ENCODE measurements around the gene KRTAP23-1.

GRCh38 chr21:30337772-30338171, 10.6 kb downstream of the KRTAP23-1 start:
- TF ChIP-seq, protein P1, sequence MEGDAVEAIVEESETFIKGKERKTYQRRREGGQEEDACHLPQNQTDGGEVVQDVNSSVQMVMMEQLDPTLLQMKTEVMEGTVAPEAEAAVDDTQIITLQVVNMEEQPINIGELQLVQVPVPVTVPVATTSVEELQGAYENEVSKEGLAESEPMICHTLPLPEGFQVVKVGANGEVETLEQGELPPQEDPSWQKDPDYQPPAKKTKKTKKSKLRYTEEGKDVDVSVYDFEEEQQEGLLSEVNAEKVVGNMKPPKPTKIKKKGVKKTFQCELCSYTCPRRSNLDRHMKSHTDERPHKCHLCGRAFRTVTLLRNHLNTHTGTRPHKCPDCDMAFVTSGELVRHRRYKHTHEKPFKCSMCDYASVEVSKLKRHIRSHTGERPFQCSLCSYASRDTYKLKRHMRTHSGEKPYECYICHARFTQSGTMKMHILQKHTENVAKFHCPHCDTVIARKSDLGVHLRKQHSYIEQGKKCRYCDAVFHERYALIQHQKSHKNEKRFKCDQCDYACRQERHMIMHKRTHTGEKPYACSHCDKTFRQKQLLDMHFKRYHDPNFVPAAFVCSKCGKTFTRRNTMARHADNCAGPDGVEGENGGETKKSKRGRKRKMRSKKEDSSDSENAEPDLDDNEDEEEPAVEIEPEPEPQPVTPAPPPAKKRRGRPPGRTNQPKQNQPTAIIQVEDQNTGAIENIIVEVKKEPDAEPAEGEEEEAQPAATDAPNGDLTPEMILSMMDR (IDR thresholded peaks at IDR 0.05; ENCODE audit: low read depth, low read length), result no peak
- TF ChIP-seq EZH2phosphoT487 (IDR thresholded peaks at IDR 0.05; ENCODE audit: low read depth), result no peak

Data from OCI-LY3 (cell line).